Tibial artery (tissue), 4 donors: ENCODE results near the gene ATP8B3.

Experiments
- DNase-seq, 2 donors: peaks; one replicate each; pipeline ENCODE4 v3.0.0-alpha.2; 2019
- H3K27ac ChIP-seq, 2 donors: fragments of 200-600 bp; sonication (generic) in 1 of 2; 1 replicate in 1 of 2; 2 replicates in 1 of 2; pipeline ENCODE4 v1.5.1; 2018 to 2019; ENCODE audit warnings: mild to moderate bottlenecking in 1 of 2
- H3K27me3 ChIP-seq, 2 donors: fragments of 200-600 bp; sonication (generic) in 1 of 2; one replicate each; pipeline versions ENCODE4 v1.5.1 to v1.6.0; 2016 to 2019
- H3K36me3 ChIP-seq, 3 donors: fragments of 200-600 bp; sonication (generic) in 2 of 3; one replicate each; pipeline ENCODE4 v1.5.1; 2016 to 2019; ENCODE audit warnings: mild to moderate bottlenecking in 2 of 3
- H3K4me1 ChIP-seq, 4 donors: fragments of 200-600 bp; sonication (generic) in 2 of 4; 1 replicate in 3 of 4; 2 replicates in 1 of 4; pipeline ENCODE4 v1.5.1; 2016 to 2019
- H3K4me3 ChIP-seq, 2 donors: fragments of 200-600 bp; sonication (generic) in 1 of 2; 1 replicate in 1 of 2; 2 replicates in 1 of 2; pipeline ENCODE4 v1.5.1; 2018 to 2019; ENCODE audit warnings: mild to moderate bottlenecking in 2 of 2
- H3K9me3 ChIP-seq, 3 donors: fragments of 200-600 bp; sonication (generic) in 1 of 3; one replicate each; pipeline ENCODE4 v1.5.1; 2016 to 2019
- intact Hi-C: fragments of 100-400 bp; cut with DNase I; formaldehyde crosslinking; loops from one replicate; pipeline ENCODE4 v1.15.0; 2023; ENCODE audit warnings: low total_unique reads
- TF ChIP-seq, protein P1 (sequence below), 2 experiments: fragments of 200-600 bp in 1 of 2; fragments of 450-650 bp in 1 of 2; IDR thresholded peaks; one replicate each; pipeline ENCODE4 v1.5.1; 2017 to 2019; ENCODE audit warnings: antibody characterized with exemption in 2 of 2, mild to moderate bottlenecking in 1 of 2, moderate library complexity in 1 of 2

Gene ATP8B3

DNA sequence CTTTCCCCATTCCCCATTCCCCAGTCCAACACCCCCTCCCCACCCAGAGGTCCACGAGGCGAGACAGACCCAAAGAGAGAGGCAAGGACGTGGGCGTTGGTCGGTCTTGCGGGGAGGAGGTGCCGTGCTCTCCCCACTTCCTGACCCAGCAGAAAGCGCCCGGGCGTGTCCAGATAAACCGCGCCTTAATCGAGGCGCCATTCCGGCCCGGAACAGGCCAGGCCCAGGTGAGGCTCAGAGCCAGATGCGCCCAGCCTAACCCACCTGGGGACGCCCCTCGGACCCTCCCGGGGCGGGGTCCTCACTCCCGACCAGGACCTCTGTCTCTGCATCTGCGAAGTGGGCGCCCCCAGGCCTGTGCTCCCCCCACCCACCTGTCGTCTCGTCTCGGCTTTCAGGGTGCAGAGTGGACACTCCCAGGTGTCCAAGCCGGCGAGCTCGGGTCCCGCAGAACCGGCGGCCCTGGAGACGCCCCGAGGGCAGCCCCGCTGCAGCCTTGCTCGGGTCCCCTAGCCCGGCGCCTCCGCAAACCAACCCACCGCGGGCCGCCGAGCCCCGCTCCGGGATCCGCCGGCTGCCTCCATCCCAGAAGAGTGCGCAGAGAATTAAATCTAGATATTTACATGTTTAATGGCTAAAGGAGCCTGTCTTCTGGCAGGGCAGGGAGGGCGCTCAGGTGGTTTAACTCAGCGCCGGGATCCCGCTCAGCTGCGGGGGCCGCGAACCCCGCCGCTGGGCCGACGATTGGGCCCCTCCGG lies 63.8 kb downstream of the ATP8B3 start:
- DNase-seq, result no peak
- Histone ChIP-seq H3K4me3 (peak overlapping the region in 1 of 2 donors; percentile 8), H3K4me1 (peaks cover 0 to 41% (median 26%) of the 10 kb centered on the region in 4 donors), H3K27me3 (peaks cover 2 to 100% of the 10 kb centered on the region in 2 donors), H3K9me3 (no peaks in the 10 kb centered on the region), H3K27ac (no peak overlapping the region), H3K36me3 (no peaks in the 10 kb centered on the region)
- TF ChIP-seq, protein P1, sequence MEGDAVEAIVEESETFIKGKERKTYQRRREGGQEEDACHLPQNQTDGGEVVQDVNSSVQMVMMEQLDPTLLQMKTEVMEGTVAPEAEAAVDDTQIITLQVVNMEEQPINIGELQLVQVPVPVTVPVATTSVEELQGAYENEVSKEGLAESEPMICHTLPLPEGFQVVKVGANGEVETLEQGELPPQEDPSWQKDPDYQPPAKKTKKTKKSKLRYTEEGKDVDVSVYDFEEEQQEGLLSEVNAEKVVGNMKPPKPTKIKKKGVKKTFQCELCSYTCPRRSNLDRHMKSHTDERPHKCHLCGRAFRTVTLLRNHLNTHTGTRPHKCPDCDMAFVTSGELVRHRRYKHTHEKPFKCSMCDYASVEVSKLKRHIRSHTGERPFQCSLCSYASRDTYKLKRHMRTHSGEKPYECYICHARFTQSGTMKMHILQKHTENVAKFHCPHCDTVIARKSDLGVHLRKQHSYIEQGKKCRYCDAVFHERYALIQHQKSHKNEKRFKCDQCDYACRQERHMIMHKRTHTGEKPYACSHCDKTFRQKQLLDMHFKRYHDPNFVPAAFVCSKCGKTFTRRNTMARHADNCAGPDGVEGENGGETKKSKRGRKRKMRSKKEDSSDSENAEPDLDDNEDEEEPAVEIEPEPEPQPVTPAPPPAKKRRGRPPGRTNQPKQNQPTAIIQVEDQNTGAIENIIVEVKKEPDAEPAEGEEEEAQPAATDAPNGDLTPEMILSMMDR (IDR thresholded peaks at IDR 0.05), result no peak
- intact Hi-C loops, result no loop called here

DNA sequence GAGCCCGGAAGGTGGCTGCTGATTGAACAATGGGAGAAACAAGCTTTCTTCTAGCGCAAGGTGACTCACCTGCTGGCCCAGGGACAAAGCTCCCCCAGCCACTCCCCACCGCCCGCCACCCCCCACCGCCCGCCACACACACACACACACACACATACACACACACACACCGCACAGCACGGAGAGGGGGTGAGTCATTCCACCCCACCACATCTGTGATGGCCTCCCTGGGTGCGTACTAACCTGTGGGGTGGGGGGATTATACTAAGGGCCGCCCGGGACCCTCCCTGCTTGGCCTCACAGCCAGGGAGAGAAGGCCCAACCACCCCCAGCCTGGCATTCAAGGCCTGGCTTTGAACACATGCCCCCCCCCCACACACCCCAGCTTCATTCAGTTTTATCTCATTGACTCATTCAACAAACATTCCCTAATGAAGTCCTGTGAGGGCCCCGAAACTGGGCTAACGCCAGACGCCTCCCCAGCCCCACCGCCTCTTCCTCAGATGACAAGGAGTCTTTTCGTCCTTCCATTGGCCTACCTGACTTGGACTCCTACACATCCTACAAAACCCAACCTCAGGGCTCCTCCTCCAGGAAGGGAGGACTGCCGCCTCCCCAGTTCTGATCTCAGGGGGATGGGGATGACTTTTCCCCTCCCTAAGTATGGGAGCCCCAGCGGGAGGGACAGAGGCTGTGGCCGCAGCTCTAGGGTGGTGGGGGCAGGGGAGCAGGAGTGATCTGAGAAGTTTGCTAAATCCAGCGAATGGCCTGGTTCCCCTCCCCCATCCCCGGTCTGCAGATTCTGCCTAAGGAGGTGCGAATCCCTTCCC lies 64.6 kb downstream of the ATP8B3 start:
- TF ChIP-seq, protein P1 (IDR thresholded peaks at IDR 0.05), result no peak
- Histone ChIP-seq H3K27ac (no peak overlapping the region), H3K9me3 (no peaks in the 10 kb centered on the region), H3K27me3 (peaks cover 2 to 100% of the 10 kb centered on the region in 2 donors), H3K4me3 (no peak overlapping the region), H3K4me1 (peaks cover 0 to 41% (median 25%) of the 10 kb centered on the region in 4 donors), H3K36me3 (no peaks in the 10 kb centered on the region)
- intact Hi-C loops, result no loop called here
- no peak for DNase-seq

DNA sequence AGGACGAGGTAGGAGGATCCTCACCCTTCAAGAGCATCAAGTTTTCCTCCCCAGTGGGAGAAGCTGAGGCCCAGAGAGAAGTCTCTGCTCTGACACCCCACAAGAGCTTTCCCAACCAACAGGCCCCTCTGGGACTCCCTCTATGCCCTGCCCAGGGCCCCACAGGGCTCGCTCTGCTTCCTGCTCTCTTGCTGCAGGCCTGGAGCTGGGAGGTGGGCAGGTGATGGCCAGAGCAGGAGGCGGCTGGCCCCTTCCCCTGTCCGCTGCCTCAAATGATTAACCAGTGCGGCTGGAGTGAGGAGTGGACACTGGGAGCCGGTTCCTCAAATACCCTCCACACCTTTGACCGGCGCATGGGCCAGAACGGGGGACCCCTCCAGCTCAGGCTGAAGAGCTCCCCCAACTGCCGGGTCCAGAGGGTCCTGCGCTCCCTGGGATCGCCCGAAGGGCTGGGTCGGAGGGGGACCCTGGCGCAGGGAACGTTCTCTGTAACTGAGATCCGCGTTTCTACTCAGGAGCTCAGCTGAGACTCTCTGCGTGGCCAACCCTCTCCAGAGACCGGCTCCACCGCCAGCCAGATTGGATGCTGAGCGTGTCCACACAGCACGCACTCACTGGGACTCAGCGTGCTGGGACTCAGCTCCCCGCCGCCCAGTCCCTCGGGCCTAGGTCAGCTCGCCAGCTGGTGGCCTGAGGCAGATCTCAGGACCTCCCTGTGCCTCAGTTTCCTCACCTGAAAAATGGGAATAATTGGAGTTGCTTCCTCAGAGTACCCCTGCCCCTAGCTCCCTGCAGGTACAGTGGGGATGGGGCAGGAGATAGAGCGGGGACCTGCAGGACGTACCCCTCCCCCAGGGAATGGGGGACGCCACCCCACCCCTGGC lies 65.4 kb downstream of the ATP8B3 start:
- no peaks in the 10 kb centered on the region for H3K9me3 ChIP-seq
- intact Hi-C loops, result no loop called here
- no peak overlapping the region for H3K27ac ChIP-seq
- H3K4me1 ChIP-seq, result peaks cover 0 to 41% (median 25%) of the 10 kb centered on the region in 4 donors
- TF ChIP-seq, protein P1 (IDR thresholded peaks at IDR 0.05), result no peak
- peaks cover 2 to 98% of the 10 kb centered on the region in 2 donors for H3K27me3 ChIP-seq
- no peak overlapping the region for H3K4me3 ChIP-seq
- no peak for DNase-seq
- no peaks in the 10 kb centered on the region for H3K36me3 ChIP-seq

DNA sequence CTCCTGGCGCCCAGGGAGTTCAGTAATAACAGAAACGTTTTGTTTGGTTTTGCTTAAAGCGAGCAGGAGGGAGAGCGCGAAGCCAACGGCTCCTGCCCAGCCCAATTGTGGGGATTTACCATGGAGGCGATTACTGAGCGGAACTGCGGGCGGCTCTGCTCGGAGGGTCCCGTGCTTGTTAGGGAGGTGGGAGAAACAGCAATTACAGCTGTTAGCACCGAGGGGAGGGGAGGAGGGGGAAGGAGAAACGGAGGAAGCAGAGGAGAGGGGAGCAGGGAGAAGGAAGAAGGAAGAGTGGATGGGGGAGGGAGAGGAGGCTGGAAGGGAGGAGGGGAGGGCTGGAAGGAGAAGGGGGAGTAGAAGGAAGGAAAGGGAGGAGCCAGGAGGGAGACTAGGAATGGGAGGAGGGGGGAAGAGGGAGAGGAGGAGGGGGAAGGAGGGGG lies 66.5 kb downstream of the ATP8B3 start:
- H3K4me1 ChIP-seq, result peaks cover 0 to 41% (median 25%) of the 10 kb centered on the region in 4 donors
- H3K9me3 ChIP-seq, result peaks cover 0 to under 1% (median 0%) of the 10 kb centered on the region in 3 donors
- no peaks in the 10 kb centered on the region for H3K36me3 ChIP-seq
- no peak overlapping the region for H3K4me3 ChIP-seq
- H3K27ac ChIP-seq, result no peak overlapping the region
- intact Hi-C loops, result no loop called here
- TF ChIP-seq, protein P1 (IDR thresholded peaks at IDR 0.05), result no peak
- DNase-seq, result no peak
- peaks cover 1 to 90% of the 10 kb centered on the region in 2 donors for H3K27me3 ChIP-seq
